Mesendoderm (in vitro differentiated cells): ENCODE measurements around the gene GALNT12.

Experiments
- DNase-seq: peaks from one replicate; pipeline ENCODE4 v3.0.0; 2013
- H2AK5ac ChIP-seq: 2 replicates; pipeline ENCODE4 v1.6.1; 2013; ENCODE audit warnings: low read length, inconsistent platforms
- H2BK120ac ChIP-seq: 2 replicates; pipeline ENCODE4 v1.6.1; 2013; ENCODE audit warnings: low read depth, mild to moderate bottlenecking, low read length, moderate library complexity, mixed read lengths
- H2BK15ac ChIP-seq: replicated peaks from 2 replicates; pipeline ENCODE4 v1.6.1; 2013; ENCODE audit warnings: low read depth, mild to moderate bottlenecking, moderate library complexity
- H2BK5ac ChIP-seq: 2 replicates; pipeline ENCODE4 v1.6.1; 2013; ENCODE audit warnings: low read length, inconsistent platforms
- H3K18ac ChIP-seq: 2 replicates; pipeline ENCODE4 v1.6.1; 2013; ENCODE audit warnings: mild to moderate bottlenecking, low read length, mixed read lengths
- H3K23ac ChIP-seq: one replicate; pipeline ENCODE4 v1.6.1; 2013; ENCODE audit warnings: low read length
- H3K27ac ChIP-seq: 2 replicates; pipeline ENCODE4 v1.5.1; 2013; ENCODE audit warnings: low read depth, mild to moderate bottlenecking, inconsistent platforms, low read length, moderate library complexity
- H3K27me3 ChIP-seq: 2 replicates; pipeline ENCODE4 v1.6.1; 2013; ENCODE audit warnings: low read length, control low read depth, mild to moderate bottlenecking, inconsistent platforms; ENCODE audit not compliant: insufficient read depth, poor library complexity
- H3K36me3 ChIP-seq: 2 replicates; pipeline ENCODE4 v1.6.1; 2013; ENCODE audit warnings: low read length, inconsistent platforms; ENCODE audit not compliant: control insufficient read depth, insufficient read depth
- H3K4ac ChIP-seq: one replicate; pipeline ENCODE4 v1.6.1; 2013; ENCODE audit warnings: low read depth, mild to moderate bottlenecking, low read length, moderate library complexity
- H3K4me1 ChIP-seq: 2 replicates; pipeline ENCODE4 v1.6.1; 2013; ENCODE audit warnings: low read depth, low read length, inconsistent platforms; ENCODE audit not compliant: control insufficient read depth
- H3K4me2 ChIP-seq: 2 replicates; pipeline ENCODE4 v1.6.1; 2013; ENCODE audit warnings: low read length
- H3K4me3 ChIP-seq: 2 replicates; pipeline ENCODE4 v1.5.1; 2013; ENCODE audit warnings: mild to moderate bottlenecking, low read length
- H3K56ac ChIP-seq: one replicate; pipeline ENCODE4 v1.6.1; 2013; ENCODE audit warnings: low read length
- H3K79me1 ChIP-seq: 2 replicates; pipeline ENCODE4 v1.6.1; 2013; ENCODE audit warnings: low read length, inconsistent platforms
- H3K79me2 ChIP-seq: 2 replicates; pipeline ENCODE4 v1.6.1; 2013; ENCODE audit warnings: mild to moderate bottlenecking, low read length; ENCODE audit not compliant: control insufficient read depth, insufficient read depth
- H3K9ac ChIP-seq: 2 replicates; pipeline ENCODE4 v1.6.1; 2013; ENCODE audit warnings: low read length, inconsistent platforms
- H4K5ac ChIP-seq: one replicate; pipeline ENCODE4 v1.6.1; 2013; ENCODE audit warnings: low read length
- H4K8ac ChIP-seq: one replicate; pipeline ENCODE4 v1.6.1; 2013; ENCODE audit warnings: low read depth, mild to moderate bottlenecking, control low read depth, low read length, moderate library complexity
- WGBS: extraction: QIAGEN DNeasy Blood & Tissue Kit; methylation state at CpG from one replicate; pipeline ENCODE4 v1.1.7; 2013; ENCODE audit warnings: low lambda C conversion rate, missing lambda C conversion rate; ENCODE audit not compliant: insufficient coverage; ENCODE audit errors: extremely low coverage; 5-methylcytosine and 5-hydroxymethylcytosine counted together

GALNT12 gene

GRCh38 chr9:98801969-98802371 lies 5.5 kb upstream of the GALNT12 start:
- H3K9ac ChIP-seq: no peak overlapping the region
- peak; percentile 84 for DNase-seq
- H3K36me3 ChIP-seq: no peaks in the 10 kb centered on the region
- no peak overlapping the region for H3K18ac ChIP-seq
- no peak overlapping the region for H3K56ac ChIP-seq
- H3K27me3 ChIP-seq: no peaks in the 10 kb centered on the region
- H3K23ac ChIP-seq: no peak overlapping the region
- no peak overlapping the region for H2AK5ac ChIP-seq
- H2BK15ac ChIP-seq: no peak overlapping the region
- no peak overlapping the region for H4K8ac ChIP-seq
- no peak overlapping the region for H3K4me2 ChIP-seq
- no peak overlapping the region for H3K27ac ChIP-seq
- no CpG with 5 or more reads among the region's 1 CpG for WGBS
- H3K4me1 ChIP-seq: no peaks in the 10 kb centered on the region
- no peaks in the 10 kb centered on the region for H3K79me2 ChIP-seq
- H2BK5ac ChIP-seq: no peak overlapping the region
- H3K79me1 ChIP-seq: no peaks in the 10 kb centered on the region
- no peak overlapping the region for H4K5ac ChIP-seq
- H3K4me3 ChIP-seq: no peak overlapping the region
- no peak overlapping the region for H3K4ac ChIP-seq
- no peak overlapping the region for H2BK120ac ChIP-seq

GRCh38 chr9:98804083-98804482 lies 3.4 kb upstream of the GALNT12 start:
- Histone ChIP-seq H3K18ac (no peak overlapping the region), H3K56ac (no peak overlapping the region), H4K8ac (no peak overlapping the region), H3K23ac (no peak overlapping the region), H2BK5ac (no peak overlapping the region), H3K79me2 (no peaks in the 10 kb centered on the region), H3K79me1 (no peaks in the 10 kb centered on the region), H4K5ac (no peak overlapping the region), H3K4me3 (no peak overlapping the region), H3K4me1 (no peaks in the 10 kb centered on the region), H3K27ac (no peak overlapping the region), H3K36me3 (no peaks in the 10 kb centered on the region), H2BK120ac (no peak overlapping the region), H3K4ac (no peak overlapping the region), H3K27me3 (no peaks in the 10 kb centered on the region), H3K4me2 (no peak overlapping the region), H3K9ac (no peak overlapping the region), H2AK5ac (no peak overlapping the region), H2BK15ac (no peak overlapping the region)
- no peak for DNase-seq
- no CpG with 5 or more reads among the region's 2 CpGs for WGBS

- Histone ChIP-seq H3K56ac (no peak overlapping the region), H4K8ac (no peak overlapping the region), H2BK15ac (no peak overlapping the region), H3K23ac (no peak overlapping the region), H3K27me3 (no peaks in the 10 kb centered on the region), H3K36me3 (no peaks in the 10 kb centered on the region), H2BK5ac (no peak overlapping the region), H4K5ac (no peak overlapping the region), H3K79me2 (no peaks in the 10 kb centered on the region), H3K4ac (no peak overlapping the region), H3K9ac (no peak overlapping the region), H2BK120ac (no peak overlapping the region), H3K79me1 (no peaks in the 10 kb centered on the region), H3K18ac (no peak overlapping the region), H2AK5ac (no peak overlapping the region), H3K4me3 (no peak overlapping the region), H3K4me1 (no peaks in the 10 kb centered on the region), H3K27ac (no peak overlapping the region), H3K4me2 (no peak overlapping the region)
- no CpG with 5 or more reads among the region's 8 CpGs for WGBS
- no peak for DNase-seq
Observed at GRCh38 chr9:98805506-98806272, 1.8 kb upstream of the GALNT12 start.

- no peak overlapping the region for H4K8ac ChIP-seq
- H3K4ac ChIP-seq: no peak overlapping the region
- H2BK120ac ChIP-seq: no peak overlapping the region
- no peak overlapping the region for H3K4me2 ChIP-seq
- no peaks in the 10 kb centered on the region for H3K27me3 ChIP-seq
- H3K36me3 ChIP-seq: no peaks in the 10 kb centered on the region
- H3K4me1 ChIP-seq: no peaks in the 10 kb centered on the region
- no peak overlapping the region for H3K9ac ChIP-seq
- H3K56ac ChIP-seq: no peak overlapping the region
- H2BK15ac ChIP-seq: no peak overlapping the region
- no peak overlapping the region for H3K4me3 ChIP-seq
- no peak overlapping the region for H3K27ac ChIP-seq
- H2AK5ac ChIP-seq: no peak overlapping the region
- no peaks in the 10 kb centered on the region for H3K79me1 ChIP-seq
- no peaks in the 10 kb centered on the region for H3K79me2 ChIP-seq
- no peak for DNase-seq
- no peak overlapping the region for H3K18ac ChIP-seq
- H3K23ac ChIP-seq: no peak overlapping the region
- no peak overlapping the region for H4K5ac ChIP-seq
- H2BK5ac ChIP-seq: no peak overlapping the region
- WGBS: 100% methylated on average over 2 of the region's 8 CpGs
Observed at GRCh38 chr9:98806394-98807035, 955 bp upstream of the GALNT12 start.

DNA sequence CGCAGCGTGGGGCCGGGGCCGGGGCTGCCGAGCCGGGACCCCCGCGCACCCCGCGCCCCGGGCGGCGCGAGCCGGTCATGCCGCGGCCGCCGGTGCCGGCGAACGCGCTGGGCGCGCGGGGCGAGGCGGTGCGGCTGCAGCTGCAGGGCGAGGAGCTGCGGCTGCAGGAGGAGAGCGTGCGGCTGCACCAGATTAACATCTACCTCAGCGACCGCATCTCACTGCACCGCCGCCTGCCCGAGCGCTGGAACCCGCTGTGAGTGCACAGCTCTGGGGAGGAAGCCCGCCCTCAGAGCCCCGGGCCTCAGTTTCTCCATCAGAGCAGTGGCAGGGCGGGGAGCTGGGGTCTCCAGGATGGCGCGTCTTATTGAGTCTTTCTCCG lies 335 bp downstream of the GALNT12 start:
- no peaks in the 10 kb centered on the region for H3K27me3 ChIP-seq
- DNase-seq: no peak

More for the DNA sequence above, 335 bp downstream of the GALNT12 start:
- Histone ChIP-seq H2BK15ac (no peak overlapping the region), H3K36me3 (no peaks in the 10 kb centered on the region), H2AK5ac (no peak overlapping the region), H3K56ac (peak overlapping the region; percentile 80), H4K5ac (no peak overlapping the region), H3K4me3 (peak overlapping the region; percentile 41), H3K18ac (peak overlapping the region; percentile 72), H3K4me1 (no peaks in the 10 kb centered on the region), H3K23ac (no peak overlapping the region), H3K27ac (no peak overlapping the region), H2BK5ac (no peak overlapping the region), H3K4me2 (peak overlapping the region; percentile 53), H3K79me2 (no peaks in the 10 kb centered on the region), H3K4ac (no peak overlapping the region), H3K9ac (peak overlapping the region; percentile 64), H4K8ac (no peak overlapping the region), H2BK120ac (peak overlapping the region; percentile 15), H3K79me1 (no peaks in the 10 kb centered on the region)
- WGBS: no CpG with 5 or more reads among the region's 46 CpGs
